ENCODE results near the gene EPM2AIP1.

DNA sequence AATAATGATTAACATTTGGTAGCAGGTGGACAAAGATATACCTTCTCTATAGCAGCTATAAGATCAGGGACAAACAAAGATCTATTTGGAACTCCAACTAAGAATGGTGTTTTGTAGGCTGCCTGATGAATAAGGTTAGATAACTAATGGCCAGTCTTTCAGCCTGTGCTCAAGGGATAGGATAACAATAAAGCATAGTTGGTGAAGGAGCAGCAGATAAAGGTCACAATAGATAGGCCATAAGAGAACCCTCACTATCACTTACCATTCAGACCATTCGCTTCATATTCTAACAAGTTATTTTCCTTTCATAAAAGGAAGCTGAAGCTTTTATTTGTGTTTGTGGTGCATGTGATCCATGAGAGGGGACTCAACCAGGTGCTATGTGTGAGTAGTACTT, 19.8 kb downstream of the EPM2AIP1 start:
- TF ChIP-seq YY1 (IDR thresholded peaks at IDR 0.05; ENCODE audit: low read depth) = no peak
- no peak for TF ChIP-seq RAD21 (IDR thresholded peaks at IDR 0.05; ENCODE audit: low read depth)
- TF ChIP-seq EGR1 (IDR thresholded peaks at IDR 0.05) = no peak
- no peak for TF ChIP-seq ZBTB7A (IDR thresholded peaks at IDR 0.05; ENCODE audit: low read depth)
- TF ChIP-seq, protein P1, sequence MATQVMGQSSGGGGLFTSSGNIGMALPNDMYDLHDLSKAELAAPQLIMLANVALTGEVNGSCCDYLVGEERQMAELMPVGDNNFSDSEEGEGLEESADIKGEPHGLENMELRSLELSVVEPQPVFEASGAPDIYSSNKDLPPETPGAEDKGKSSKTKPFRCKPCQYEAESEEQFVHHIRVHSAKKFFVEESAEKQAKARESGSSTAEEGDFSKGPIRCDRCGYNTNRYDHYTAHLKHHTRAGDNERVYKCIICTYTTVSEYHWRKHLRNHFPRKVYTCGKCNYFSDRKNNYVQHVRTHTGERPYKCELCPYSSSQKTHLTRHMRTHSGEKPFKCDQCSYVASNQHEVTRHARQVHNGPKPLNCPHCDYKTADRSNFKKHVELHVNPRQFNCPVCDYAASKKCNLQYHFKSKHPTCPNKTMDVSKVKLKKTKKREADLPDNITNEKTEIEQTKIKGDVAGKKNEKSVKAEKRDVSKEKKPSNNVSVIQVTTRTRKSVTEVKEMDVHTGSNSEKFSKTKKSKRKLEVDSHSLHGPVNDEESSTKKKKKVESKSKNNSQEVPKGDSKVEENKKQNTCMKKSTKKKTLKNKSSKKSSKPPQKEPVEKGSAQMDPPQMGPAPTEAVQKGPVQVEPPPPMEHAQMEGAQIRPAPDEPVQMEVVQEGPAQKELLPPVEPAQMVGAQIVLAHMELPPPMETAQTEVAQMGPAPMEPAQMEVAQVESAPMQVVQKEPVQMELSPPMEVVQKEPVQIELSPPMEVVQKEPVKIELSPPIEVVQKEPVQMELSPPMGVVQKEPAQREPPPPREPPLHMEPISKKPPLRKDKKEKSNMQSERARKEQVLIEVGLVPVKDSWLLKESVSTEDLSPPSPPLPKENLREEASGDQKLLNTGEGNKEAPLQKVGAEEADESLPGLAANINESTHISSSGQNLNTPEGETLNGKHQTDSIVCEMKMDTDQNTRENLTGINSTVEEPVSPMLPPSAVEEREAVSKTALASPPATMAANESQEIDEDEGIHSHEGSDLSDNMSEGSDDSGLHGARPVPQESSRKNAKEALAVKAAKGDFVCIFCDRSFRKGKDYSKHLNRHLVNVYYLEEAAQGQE (IDR thresholded peaks at IDR 0.05; ENCODE audit: low read depth) = no peak
- no peak for TF ChIP-seq TEAD4 (IDR thresholded peaks at IDR 0.05)
- TF ChIP-seq TAF1 (IDR thresholded peaks at IDR 0.05; ENCODE audit: low read depth) = no peak
- no peak for TF ChIP-seq CEBPB (IDR thresholded peaks at IDR 0.05)
- TF ChIP-seq TCF12 (IDR thresholded peaks at IDR 0.05; ENCODE audit: low read depth) = no peak
- TF ChIP-seq, protein P2, sequence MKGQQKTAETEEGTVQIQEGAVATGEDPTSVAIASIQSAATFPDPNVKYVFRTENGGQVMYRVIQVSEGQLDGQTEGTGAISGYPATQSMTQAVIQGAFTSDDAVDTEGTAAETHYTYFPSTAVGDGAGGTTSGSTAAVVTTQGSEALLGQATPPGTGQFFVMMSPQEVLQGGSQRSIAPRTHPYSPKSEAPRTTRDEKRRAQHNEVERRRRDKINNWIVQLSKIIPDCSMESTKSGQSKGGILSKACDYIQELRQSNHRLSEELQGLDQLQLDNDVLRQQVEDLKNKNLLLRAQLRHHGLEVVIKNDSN (IDR thresholded peaks at IDR 0.05) = no peak
- no peak for TF ChIP-seq EP300 (IDR thresholded peaks at IDR 0.05; ENCODE audit: borderline replicate concordance)
- TF ChIP-seq, protein P3, sequence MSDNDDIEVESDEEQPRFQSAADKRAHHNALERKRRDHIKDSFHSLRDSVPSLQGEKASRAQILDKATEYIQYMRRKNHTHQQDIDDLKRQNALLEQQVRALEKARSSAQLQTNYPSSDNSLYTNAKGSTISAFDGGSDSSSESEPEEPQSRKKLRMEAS (IDR thresholded peaks at IDR 0.05) = no peak
- no peak for TF ChIP-seq FOXM1 (IDR thresholded peaks at IDR 0.05; ENCODE audit: borderline replicate concordance, low read depth)
